HG03521 (cell line): ENCODE results near the gene YPEL3.
"Not testable (repeated sequence)": the region's sequence is repeated elsewhere in the genome, so short reads cannot be mapped to it uniquely, and the experiment has no call there.

Experiments
- ATAC-seq: cut with Tn5 transposase; IDR thresholded peaks from one replicate; pipeline ENCODE4 v1.9.1; 2021; ENCODE audit warnings: mild to moderate bottlenecking, moderate library complexity; ENCODE audit not compliant: unreplicated experiment

YPEL3 gene

DNA sequence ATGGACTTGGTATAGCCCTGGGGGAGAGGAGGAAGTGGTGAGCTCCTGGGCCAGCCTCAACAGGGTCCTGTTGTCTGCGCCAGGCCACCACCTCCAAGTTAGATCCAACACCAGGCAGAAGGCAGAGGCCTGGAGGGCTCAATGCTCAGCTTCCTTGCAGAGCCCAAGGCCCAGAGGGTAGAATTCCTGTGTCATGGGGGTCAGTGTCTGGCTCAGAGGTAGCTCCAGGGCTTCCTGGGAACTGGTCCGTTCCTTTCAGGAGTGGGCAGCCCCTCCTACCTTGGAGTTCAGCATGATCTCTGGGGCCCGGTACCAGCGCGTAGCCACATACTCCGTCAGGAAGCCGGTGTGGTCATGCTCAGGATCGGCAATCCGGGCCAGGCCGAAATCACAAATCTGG lies 21.8 kb upstream of the YPEL3 start:
- ATAC-seq, result no peak

GRCh38 chr16:30116291-30117207 lies 20.5 kb upstream of the YPEL3 start:
- no peak for ATAC-seq

- ATAC-seq, result no peak
These were observed 19.2 kb upstream of the YPEL3 start for GRCh38 chr16:30115238-30115637.

DNA sequence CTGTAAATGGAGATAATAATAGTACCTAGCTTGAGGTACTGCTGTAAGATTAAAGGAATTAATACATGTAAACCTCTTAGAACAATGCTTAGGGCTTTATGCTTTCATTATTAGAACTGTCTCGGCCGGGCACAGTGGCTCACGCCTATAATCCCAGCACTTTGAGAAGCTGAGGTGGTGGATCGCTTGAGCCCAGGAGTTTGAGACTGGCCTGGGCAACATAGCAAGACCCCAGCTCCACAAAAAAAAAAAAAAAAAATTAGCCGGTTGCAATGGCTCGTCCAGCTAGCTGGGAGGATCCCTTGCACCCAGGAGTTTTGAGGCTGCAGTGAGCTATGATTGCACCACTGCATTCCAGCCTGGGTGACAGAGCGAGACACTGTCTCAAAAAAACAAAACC lies 18.8 kb upstream of the YPEL3 start:
- not testable (repeated sequence) for ATAC-seq

DNA sequence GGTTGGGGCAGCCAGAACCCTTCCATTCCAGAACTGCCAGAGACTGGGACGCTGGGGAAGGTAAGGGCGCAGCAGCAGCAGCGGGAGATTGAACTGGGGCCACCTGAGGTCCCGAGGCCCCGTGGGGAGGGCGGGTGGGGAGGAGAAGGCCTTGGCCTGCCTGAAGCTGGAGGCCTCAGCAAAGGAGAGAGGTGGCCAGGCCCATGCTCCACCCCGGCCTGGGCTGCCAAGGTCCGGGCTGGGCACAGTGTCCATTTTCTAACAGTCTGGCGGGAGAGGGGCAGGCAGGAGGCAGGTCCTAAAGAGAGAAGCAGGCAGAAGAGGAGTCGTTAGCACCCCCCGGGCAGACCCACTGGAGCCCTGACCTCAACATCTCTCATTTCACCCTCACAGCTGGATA lies 18.4 kb upstream of the YPEL3 start:
- no peak for ATAC-seq

- ATAC-seq, result no peak
These were observed 17.8 kb upstream of the YPEL3 start for GRCh38 chr16:30113711-30114333.

DNA sequence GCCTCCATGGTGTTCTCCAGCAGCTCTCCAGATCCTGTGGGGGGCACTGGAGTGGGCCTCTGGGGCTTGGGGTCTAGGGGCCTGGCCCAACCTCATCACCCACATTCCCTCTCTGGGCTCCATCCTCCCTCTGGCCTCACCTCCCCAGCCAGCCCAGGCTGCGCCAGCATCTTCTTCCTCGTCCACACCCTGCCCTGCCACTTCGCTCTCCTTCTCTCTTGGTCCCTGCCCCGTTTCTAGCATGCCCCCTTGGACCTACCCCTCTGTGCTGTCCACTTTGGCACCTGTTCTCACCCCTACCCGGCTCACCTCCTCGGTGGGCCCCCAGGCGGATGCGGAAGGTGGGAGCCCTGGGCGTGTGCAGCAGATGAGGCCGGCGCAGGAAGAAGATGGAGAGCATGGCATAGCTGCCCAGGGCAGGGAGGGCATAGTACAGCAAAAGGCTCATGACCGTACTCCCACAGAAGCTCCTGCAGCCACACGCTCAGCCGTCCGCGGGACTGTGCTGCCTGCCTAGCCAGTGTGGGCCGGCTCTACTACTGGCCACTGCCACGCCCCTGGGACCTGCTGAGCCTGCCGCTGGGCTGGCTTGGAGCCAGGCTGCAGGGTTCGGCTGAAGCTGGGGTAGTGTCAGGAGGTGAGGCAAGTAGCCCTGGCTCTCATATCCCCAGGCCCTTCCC lies 17.2 kb upstream of the YPEL3 start, which contains the start of gene GDPD3:
GDPD3 (minus strand) TSS at position 507 of the 680 bp plus-strand sequence; CDS start at position 448, 59 bp downstream.
- no peak for ATAC-seq

DNA sequence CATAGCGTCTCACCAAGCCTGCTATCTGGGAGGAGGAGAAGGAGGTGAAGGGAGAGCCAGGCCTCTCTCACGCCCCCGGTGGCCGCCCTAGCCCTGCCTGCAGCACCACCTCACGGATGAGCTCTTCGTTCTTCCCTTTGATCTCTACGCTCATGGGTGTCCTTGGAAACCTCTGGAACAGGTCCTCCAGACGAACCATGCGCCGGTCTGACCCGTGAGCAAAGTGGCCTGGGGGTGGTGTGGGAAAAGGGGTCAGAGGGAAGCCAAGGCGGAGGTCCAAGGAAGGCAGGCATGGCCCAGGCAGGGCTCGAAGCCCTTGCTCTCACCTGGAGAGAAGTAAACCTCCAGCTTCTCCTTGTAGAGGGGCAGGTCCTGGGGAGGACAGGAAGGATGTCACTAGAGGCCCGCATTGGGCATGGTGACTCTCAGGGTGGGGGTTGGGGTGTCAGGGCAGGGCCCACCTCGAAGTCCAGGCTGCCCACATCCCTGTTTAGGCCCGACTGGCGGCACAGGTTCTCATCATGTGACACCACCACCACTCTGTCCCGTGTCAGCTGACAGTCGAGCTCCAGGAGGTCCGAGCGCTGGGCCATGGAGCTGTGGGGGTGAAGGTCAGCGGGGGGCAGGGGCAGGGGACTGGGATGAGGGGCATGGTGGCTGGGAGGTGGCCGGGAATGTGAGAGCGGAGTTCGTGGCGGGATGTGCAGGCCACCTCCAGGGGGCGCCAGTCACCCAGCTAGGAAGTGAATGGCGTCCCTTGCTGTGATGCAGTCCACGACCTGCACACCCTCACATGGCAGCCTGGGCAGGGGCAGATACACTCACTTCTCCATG lies 16.4 kb upstream of the YPEL3 start:
- ATAC-seq, result no peak

DNA sequence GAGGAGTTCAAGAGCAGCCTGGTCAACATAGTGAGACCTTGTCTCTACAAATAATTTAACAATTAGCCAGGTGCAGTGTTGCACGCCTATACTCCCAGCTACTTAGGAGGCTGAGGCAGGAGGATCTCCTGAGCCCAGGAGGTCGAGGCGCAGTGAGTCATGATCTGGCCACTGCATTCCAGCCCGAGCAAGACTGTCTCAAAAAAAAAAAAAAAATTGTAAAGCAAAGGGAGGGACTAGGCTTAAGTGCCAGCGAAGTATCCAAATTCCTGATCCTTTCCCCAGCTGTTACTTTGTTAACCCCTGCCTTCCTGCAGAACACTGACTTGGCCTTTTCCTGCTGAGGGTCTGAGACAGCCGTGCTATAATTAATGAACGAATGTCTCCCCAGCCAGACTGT lies 14.6 kb upstream of the YPEL3 start:
- no peak for ATAC-seq

GRCh38 chr16:30108059-30108850 lies 12.2 kb upstream of the YPEL3 start:
- no peak for ATAC-seq

- no peak for ATAC-seq
These were observed 8.5 kb upstream of the YPEL3 start for GRCh38 chr16:30104492-30104891.

DNA sequence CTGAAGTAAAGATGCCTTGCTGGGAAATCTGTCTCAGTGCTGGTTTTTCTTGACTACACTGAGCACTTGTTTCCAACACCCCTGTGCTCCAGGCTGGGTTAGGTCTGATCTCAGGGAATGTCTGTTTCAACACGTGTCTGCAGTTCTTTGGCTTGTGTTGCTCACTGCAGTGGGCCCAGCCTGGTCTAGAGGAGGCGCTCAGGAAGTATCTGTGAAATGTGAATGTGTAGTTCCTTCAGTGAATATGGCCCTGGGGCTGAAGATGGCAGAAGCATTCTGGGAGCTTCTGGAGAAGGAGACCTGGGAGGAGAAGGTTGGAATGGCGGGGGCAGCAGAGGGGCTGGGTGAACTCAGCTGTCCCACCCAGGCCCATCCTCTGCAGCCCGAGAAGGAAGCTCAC lies 8.1 kb upstream of the YPEL3 start:
- no peak for ATAC-seq

- no peak for ATAC-seq
These were observed 1.0 kb upstream of the YPEL3 start for GRCh38 chr16:30096862-30097563.

GRCh38 chr16:30095166-30096078 lies 591 bp downstream of the YPEL3 start:
- ATAC-seq, result no peak

GRCh38 chr16:30094541-30095165 lies 1.4 kb downstream of the YPEL3 start:
- ATAC-seq, result no peak

DNA sequence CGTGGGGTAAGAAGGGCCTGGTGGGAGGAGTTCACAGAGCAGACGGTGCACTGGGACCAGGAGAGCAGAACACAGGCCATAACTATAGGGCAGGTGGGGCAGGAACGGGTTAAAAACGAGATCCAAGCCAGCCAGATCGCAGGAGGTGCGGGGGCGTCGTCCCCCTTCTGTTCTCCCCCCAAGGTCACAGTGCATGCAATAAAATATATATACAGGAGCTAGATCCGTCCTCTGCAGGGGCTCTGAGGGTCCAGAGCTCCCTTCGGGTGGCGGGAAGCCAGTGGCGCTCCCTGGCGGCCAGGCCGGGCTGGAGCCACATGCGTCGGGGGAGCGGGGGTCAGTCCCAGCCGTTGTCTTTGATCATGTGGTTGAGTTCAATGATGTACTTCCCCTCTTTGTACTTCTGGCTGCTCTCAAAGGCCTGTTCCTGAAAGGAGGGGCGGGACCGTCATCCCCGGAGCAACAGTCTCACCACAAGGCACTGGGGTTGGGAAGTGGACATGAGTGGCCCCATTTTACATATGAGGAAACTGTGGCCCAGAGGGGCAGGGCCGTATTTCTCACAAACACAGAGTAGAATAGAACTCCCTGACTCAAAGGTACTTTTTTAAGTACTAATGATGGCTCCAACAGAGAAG lies 3.5 kb downstream of the YPEL3 start:
- peak; percentile 28 for ATAC-seq
